Pancreas (tissue), 10 donors: ENCODE data around the gene ICE2. TPM values are rescaled to one million over a fixed set of nuclear protein-coding genes. Genes with fewer than 3 reads are reported as not detected.

ENCODE experiments used
- ATAC-seq, 4 donors: fragments of 200-7000 bp; cut with Tn5 transposase; one replicate each; pipeline versions ENCODE4 v1.8.0 to v1.9.1; 2020; ENCODE audit warnings: mild to moderate bottlenecking in 4 of 4, moderate library complexity in 4 of 4
- DNase-seq, 6 donors: peaks; one replicate each; pipeline ENCODE4 v3.0.0-alpha.2; 2020
- FAIRE-seq: peaks from 2 replicates; lab custom pipeline; 2012; peaks lifted over from hg19 to GRCh38; lab: Jason Lieb, UNC
- H3K27ac ChIP-seq, 4 donors: fragments of 200-600 bp; sonication (generic); 1 replicate in 3 of 4; 2 replicates in 1 of 4; pipeline versions ENCODE4 v1.5.0 to v1.8.0; 2020
- H3K27me3 ChIP-seq, 4 donors: fragments of 200-600 bp; one replicate each; pipeline ENCODE4 v1.8.0; 2021
- H3K36me3 ChIP-seq, 3 donors: fragments of 200-600 bp; sonication (generic) in 1 of 3; one replicate each; pipeline versions ENCODE4 v1.5.0 to v1.8.0; 2020 to 2021
- H3K4me1 ChIP-seq, 3 donors: fragments of 200-600 bp; one replicate each; pipeline ENCODE4 v1.8.0; 2021
- H3K4me3 ChIP-seq, 4 donors: fragments of 200-600 bp; sonication (generic) in 2 of 4; one replicate each; pipeline versions ENCODE4 v1.5.0 to v1.8.0; 2020 to 2021
- H3K9me3 ChIP-seq, 4 donors: fragments of 200-600 bp; one replicate each; pipeline ENCODE4 v1.8.0; 2021
- WGBS, 2 donors: extraction: QIAGEN DNeasy Blood & Tissue Kit; methylation state at CpG; one replicate each; pipeline ENCODE4 v1.1.7; 2013; 5-methylcytosine and 5-hydroxymethylcytosine counted together
- intact Hi-C, 3 donors: fragments of 100-400 bp; cut with DNase I; formaldehyde crosslinking; loops; one replicate each; pipeline versions ENCODE4 v1.11.1 to v1.14.2; 2022
- polyA plus RNA-seq, 2 donors: library from polyadenylated mRNA; stranded (reverse); fragments of 200-250 nt; gene quantifications; one replicate each; pipeline ENCODE4 v1.2.3, GENCODE V29; 2013
- total RNA-seq, 6 donors: library from RNA; stranded (reverse); fragmentation: NEBNext Ultra II Directional in 4 of 6; extraction: Animal tissue kit (Norgen Biotek cat#: 25700) in 4 of 6; gene quantifications; one replicate each; pipeline versions ENCODE4 v1.2.1 to v1.2.4, GENCODE V29; 2021 to 2023
- TF ChIP-seq, protein P1 (sequence below), 4 donors: fragments of 200-600 bp; sonication (generic) in 3 of 4; IDR thresholded peaks; one replicate each; pipeline versions ENCODE4 v1.5.0 to v1.8.0; 2021; ENCODE audit warnings: antibody characterized with exemption in 4 of 4
- donor health status: healthy with polysubstance abuse.
- donor health status: DM: no; HTN: no; CAD: no; lungs with moderate emphysema.
- donor health status: DM: no; HTN: no; CAD: no.
- donor health status: control.
- donor health status: control.
- donor health status: Bipolar disorder and iron deficiency.
- donor health status: DM: yes; HTN: yes; CAD: no.
- donor health status: DM: no; HTN: no; CAD: no.
- donor health status: DM: no; HTN: no; CAD: no.
- donor health status: DM: yes; HTN: yes; CAD: no.

Gene ICE2
- total and polyA plus RNA-seq, 8 donors: 6.7 to 28.9 (median 19.0) TPM

DNA sequence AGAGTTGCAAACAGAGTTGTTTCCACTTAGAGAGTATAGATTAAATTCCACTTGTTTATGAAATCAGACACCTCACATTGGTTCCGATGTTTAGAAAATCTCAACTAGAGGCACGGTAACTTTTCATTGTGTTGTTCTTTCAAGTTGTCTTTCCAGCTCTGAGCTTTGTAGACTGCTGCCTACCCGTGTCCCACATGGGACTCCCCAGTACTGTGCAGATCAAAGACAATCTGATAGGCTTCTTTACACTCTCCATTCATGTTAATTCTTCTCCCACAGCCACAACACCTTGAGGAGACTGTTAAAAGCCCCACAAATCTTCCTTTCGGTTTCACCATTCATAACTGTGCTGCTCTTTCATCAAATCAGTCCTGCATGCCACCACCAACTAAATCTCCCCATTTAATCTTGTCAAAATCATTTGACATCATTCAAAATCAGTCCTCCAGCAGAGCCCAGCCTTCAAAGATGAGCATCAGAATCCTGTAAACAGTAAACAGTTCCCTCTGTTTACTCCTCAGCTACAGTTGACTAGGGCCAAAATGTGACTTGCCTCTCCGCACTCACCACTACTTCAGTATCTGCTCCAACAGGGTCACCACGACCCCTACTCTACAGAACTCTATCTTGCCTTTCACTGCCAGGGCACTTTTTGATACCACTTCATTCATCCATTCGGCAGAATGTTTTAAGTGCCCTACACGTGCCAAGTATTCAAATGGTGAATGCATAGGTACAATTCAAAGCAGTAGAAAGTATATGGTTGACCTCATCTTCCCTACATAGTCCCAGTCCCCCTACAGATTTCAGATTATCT lies 89.5 kb downstream of the ICE2 start:
- H3K27ac ChIP-seq: peak overlapping the region in 2 of 4 donors; percentile 17 to 44
- intact Hi-C loops: no loop called here

DNA sequence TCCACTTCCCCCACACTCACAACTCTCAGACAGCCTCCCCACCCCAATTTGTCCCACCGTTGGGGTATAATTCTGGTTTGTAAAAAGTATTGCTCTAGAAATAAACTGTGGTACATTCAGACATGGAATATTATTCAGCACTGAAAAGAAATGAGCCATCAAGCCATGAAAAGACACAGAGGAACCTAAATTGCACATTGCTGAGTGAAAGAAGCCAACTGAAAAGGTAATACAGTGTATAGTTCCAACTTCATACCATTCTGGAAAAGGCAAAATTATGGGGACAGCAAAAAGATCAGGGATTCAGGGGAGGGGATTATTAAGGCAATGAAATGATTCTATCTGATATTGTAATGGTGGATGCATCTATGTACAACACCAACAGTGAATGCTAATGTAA lies 91.6 kb downstream of the ICE2 start:
- no peak for DNase-seq
- FAIRE-seq: no peak
- Histone ChIP-seq H3K4me1 (peaks cover 0 to 18% (median 5%) of the 10 kb centered on the region in 3 donors), H3K27me3 (no peaks in the 10 kb centered on the region), H3K27ac (no peak overlapping the region), H3K4me3 (no peak overlapping the region), H3K36me3 (peaks cover 0 to 9% (median 0%) of the 10 kb centered on the region in 3 donors), H3K9me3 (no peaks in the 10 kb centered on the region)
- intact Hi-C loops: no loop called here
- 90 to 96% methylated on average over 1 of the region's 1 CpG for WGBS, 2 donors
- TF ChIP-seq, protein P1, sequence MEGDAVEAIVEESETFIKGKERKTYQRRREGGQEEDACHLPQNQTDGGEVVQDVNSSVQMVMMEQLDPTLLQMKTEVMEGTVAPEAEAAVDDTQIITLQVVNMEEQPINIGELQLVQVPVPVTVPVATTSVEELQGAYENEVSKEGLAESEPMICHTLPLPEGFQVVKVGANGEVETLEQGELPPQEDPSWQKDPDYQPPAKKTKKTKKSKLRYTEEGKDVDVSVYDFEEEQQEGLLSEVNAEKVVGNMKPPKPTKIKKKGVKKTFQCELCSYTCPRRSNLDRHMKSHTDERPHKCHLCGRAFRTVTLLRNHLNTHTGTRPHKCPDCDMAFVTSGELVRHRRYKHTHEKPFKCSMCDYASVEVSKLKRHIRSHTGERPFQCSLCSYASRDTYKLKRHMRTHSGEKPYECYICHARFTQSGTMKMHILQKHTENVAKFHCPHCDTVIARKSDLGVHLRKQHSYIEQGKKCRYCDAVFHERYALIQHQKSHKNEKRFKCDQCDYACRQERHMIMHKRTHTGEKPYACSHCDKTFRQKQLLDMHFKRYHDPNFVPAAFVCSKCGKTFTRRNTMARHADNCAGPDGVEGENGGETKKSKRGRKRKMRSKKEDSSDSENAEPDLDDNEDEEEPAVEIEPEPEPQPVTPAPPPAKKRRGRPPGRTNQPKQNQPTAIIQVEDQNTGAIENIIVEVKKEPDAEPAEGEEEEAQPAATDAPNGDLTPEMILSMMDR (IDR thresholded peaks at IDR 0.05): no peak
- ATAC-seq: no peak

More for the DNA sequence above, 89.5 kb downstream of the ICE2 start:
- WGBS, 2 donors: 58 to 61% methylated on average over 8 of the region's 8 CpGs
- peaks cover 0 to 34% (median 21%) of the 10 kb centered on the region in 3 donors for H3K4me1 ChIP-seq
- peak overlapping the region in 2 of 4 donors; percentile 1 to 4 for H3K4me3 ChIP-seq
- H3K27me3 ChIP-seq: no peaks in the 10 kb centered on the region
- no peaks in the 10 kb centered on the region for H3K36me3 ChIP-seq
- TF ChIP-seq, protein P1 (IDR thresholded peaks at IDR 0.05): no peak
- H3K9me3 ChIP-seq: no peaks in the 10 kb centered on the region
- no peak for ATAC-seq
- no peak for FAIRE-seq
- DNase-seq: no peak

DNA sequence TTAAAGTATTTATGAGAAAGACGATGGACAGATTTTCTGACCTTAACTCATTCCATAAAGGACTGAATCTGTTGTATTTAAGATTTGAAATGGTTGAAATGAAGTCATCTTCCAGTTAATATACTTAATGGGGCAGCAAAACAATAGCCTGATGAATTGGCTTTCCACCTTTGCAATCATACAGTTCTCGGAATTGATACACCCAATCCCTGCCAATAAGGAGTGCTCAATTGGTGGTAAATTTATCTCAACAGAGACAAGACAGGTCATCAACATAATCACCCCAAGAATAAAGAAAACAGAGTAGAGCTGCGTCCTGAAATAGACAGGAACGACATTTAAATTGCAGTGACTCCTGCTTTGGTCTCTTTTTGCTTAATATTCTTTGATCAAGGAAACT lies 92.3 kb downstream of the ICE2 start:
- WGBS, 2 donors: 69 to 70% methylated on average over 4 of the region's 4 CpGs
- DNase-seq: no peak
- no peak for FAIRE-seq
- Histone ChIP-seq H3K27ac (peak overlapping the region in 1 of 4 donors; percentile 29), H3K36me3 (peaks cover 0 to 10% (median 0%) of the 10 kb centered on the region in 3 donors), H3K27me3 (no peaks in the 10 kb centered on the region), H3K4me3 (no peak overlapping the region), H3K4me1 (peaks cover 0 to 11% (median 5%) of the 10 kb centered on the region in 3 donors), H3K9me3 (no peaks in the 10 kb centered on the region)
- intact Hi-C loops: no loop called here
- no peak for ATAC-seq
- TF ChIP-seq, protein P1 (IDR thresholded peaks at IDR 0.05): no peak

DNA sequence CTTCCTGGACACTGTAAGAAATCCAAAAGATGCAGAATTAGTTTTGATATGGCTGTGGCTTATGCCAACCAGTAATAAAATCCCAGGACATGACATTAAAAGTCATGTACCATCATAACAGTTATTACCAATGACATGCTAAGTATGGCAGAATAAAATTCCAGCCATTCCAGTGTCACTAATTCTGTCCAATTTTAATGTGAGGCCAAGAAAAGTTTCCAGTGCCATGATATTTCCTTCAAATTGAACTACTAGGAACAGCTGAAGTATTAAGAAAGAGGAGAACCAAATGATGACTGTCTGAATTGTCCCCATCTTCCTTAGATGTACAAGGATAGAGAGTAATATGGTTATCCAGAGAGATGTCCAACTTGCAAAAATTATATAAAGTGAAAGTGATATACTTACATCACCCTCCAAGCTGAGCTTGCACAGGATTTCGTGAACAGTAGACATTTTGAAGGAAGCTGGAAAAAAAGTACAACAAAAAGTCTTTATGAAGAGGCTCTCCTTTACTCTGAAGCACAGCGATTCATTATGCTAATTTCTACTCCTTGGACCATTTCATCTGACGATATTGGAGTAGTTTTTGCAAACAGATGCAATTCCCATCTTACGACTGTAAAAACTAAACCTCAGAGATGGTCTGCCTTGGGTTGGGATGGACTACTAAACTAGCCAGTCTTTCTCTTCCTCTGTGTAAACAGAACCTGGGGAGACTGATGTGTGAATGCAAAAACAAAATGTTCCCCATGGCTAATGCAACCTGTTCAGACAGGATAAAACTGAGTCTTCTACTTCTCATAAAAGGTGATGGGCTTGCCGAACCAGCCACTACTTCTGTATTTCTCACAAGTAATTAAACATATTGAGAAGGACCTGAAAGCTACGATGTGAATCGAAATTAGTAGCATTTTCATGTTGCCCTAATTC lies 93.1 kb downstream of the ICE2 start:
- FAIRE-seq (no peak), DNase-seq (no peak), ATAC-seq (no peak)
- peak overlapping the region in 1 of 4 donors; percentile 29 for H3K27ac ChIP-seq
- H3K36me3 ChIP-seq: peaks cover 0 to 16% (median 0%) of the 10 kb centered on the region in 3 donors
- no peaks in the 10 kb centered on the region for H3K9me3 ChIP-seq
- no peak overlapping the region for H3K4me3 ChIP-seq
- TF ChIP-seq, protein P1 (IDR thresholded peaks at IDR 0.05): no peak
- intact Hi-C loops: no loop called here
- no peaks in the 10 kb centered on the region for H3K27me3 ChIP-seq
- 84 to 90% methylated on average over 7 of the region's 7 CpGs for WGBS, 2 donors
- H3K4me1 ChIP-seq: peaks cover 0 to 3% (median 0%) of the 10 kb centered on the region in 3 donors
